Activated CD8-positive, alpha-beta memory T cell treated with anti-CD3 and anti-CD28 coated beads, Interleukin-2, amount 50 U/mL, for 1 hour (primary cell): ENCODE results near the gene HEBP2.
"Not testable (repeated sequence)": the region's sequence is repeated elsewhere in the genome, so short reads cannot be mapped to it uniquely, and the experiment has no call there.

Source experiments
- DNase-seq: peaks from one replicate; pipeline ENCODE4 v3.0.0-alpha.2; 2020; ENCODE audit errors: extremely low read depth

HEBP2 gene

GRCh38 chr6:138424004-138424904 is 20.2 kb downstream of the HEBP2 start:
- no peak for DNase-seq

GRCh38 chr6:138425256-138425655 is 21.2 kb downstream of the HEBP2 start:
- DNase-seq = not testable (repeated sequence)

GRCh38 chr6:138426500-138427123 is 22.6 kb downstream of the HEBP2 start:
- no peak for DNase-seq

GRCh38 chr6:138427701-138428100 is 23.7 kb downstream of the HEBP2 start:
- DNase-seq = no peak

GRCh38 chr6:138428944-138429598 is 25.0 kb downstream of the HEBP2 start:
- DNase-seq = no peak

GRCh38 chr6:138429761-138430160 is 25.7 kb downstream of the HEBP2 start:
- DNase-seq = no peak

- DNase-seq = no peak
These were observed 26.5 kb downstream of the HEBP2 start for GRCh38 chr6:138430361-138431145.

- DNase-seq = no peak
These were observed 27.4 kb downstream of the HEBP2 start for GRCh38 chr6:138431256-138432062.

- no peak for DNase-seq
These were observed 28.0 kb downstream of the HEBP2 start for GRCh38 chr6:138432063-138432356.

- DNase-seq = no peak
These were observed 30.1 kb downstream of the HEBP2 start for GRCh38 chr6:138434096-138434495.

GRCh38 chr6:138434925-138435324 is 30.9 kb downstream of the HEBP2 start:
- DNase-seq = no peak

- DNase-seq = no peak
These were observed 35.5 kb downstream of the HEBP2 start for GRCh38 chr6:138439546-138439945.

- DNase-seq = no peak
These were observed 36.3 kb downstream of the HEBP2 start for GRCh38 chr6:138440296-138440695.

- DNase-seq = no peak
These were observed 36.8 kb downstream of the HEBP2 start for GRCh38 chr6:138440758-138441357.

- no peak for DNase-seq
These were observed 37.9 kb downstream of the HEBP2 start for GRCh38 chr6:138441965-138442364.

- no peak for DNase-seq
These were observed 38.6 kb downstream of the HEBP2 start for GRCh38 chr6:138442663-138443062.

- DNase-seq = no peak
These were observed 40.0 kb downstream of the HEBP2 start for GRCh38 chr6:138443979-138444378.

- no peak for DNase-seq
These were observed 42.8 kb downstream of the HEBP2 start for GRCh38 chr6:138446821-138447220.

- no peak for DNase-seq
These were observed 46.4 kb downstream of the HEBP2 start for GRCh38 chr6:138450445-138450844.

GRCh38 chr6:138451043-138451442 is 47.0 kb downstream of the HEBP2 start:
- DNase-seq = no peak
